NCI-H1105 treated with DMSO at 0.1 percent for 48 hours (cell line): ENCODE results near the gene NKAIN2.
"Not testable (repeated sequence)": the region's sequence is repeated elsewhere in the genome, so short reads cannot be mapped to it uniquely, and the experiment has no call there.

Experiments
- DNase-seq: peaks from one replicate; lab custom pipeline; 2025; lab: John Stamatoyannopoulos, UW

Gene NKAIN2

DNA sequence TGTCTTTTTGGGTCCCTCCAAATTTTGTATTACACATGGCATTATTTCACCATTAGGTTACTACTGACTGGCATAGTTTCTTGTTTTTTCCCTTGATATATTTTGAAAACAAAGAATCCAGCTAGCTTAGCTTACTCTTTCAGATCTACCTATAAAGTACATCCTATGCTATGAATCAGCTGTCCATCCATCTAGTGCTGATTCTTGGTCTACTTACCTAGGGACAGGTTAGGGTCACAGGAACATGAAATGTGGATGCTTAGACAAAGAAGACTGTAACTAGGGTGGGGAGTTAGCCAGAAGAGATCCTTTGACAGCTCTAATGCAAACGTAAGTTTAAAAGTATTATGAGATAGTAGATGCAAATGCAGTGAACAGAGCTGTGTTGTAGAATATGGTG lies 91.7 kb downstream of the NKAIN2 start:
- DNase-seq, result no peak

DNA sequence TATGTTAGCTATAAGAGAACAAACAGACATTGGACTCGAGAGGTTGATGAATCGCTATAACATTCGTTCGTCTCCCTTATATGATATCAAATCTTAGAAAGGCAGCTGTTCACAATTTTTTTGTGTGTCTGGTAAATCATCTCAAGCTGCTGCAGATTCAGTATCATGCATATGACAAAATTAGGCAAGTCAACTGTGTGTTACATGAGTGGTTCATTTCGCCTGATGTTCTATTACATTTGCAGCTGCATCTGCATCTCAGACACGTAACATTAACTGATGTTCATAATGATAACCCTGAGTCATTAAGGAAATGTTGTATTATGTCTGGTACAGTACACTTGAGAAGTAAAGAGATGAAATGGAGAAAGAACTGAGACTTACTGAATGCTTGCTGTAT lies 92.1 kb downstream of the NKAIN2 start:
- DNase-seq, result no peak

DNA sequence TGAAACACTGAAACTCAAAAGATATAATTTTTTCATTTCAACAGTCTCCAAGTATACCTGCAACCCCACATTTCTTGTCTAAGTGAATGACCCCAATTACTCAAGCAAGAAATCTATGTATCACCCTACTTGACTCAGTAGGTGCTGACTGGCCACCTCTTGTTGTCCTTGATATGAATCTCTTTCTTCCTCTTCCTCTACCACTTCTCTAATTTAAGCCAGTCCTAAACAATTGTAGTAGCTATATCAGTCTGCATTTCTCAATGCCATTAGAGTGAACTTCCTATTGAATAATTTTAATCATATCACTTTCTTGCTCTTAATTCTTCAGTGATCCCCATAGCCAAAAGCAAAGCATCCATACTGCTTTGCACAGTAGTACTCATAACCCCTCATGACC lies 93.2 kb downstream of the NKAIN2 start:
- DNase-seq, result no peak

DNA sequence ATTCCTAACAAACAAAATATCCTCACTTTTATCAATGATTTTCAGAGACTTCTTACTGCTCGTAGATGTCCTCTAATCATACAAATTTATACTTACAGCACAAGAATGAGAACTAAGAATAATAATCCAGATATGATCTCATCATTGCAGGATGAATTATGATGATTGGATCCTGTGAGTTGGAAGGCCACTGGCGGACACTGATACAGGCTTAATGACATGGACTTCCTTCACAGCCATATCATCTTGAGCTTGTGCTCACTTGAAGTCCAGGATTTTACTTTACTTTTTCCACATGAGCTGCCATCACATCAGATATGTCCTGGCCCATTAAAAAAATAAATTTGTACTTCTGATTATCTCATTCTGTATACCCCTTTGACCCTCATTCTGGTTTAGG lies 94.3 kb downstream of the NKAIN2 start:
- no peak for DNase-seq

DNA sequence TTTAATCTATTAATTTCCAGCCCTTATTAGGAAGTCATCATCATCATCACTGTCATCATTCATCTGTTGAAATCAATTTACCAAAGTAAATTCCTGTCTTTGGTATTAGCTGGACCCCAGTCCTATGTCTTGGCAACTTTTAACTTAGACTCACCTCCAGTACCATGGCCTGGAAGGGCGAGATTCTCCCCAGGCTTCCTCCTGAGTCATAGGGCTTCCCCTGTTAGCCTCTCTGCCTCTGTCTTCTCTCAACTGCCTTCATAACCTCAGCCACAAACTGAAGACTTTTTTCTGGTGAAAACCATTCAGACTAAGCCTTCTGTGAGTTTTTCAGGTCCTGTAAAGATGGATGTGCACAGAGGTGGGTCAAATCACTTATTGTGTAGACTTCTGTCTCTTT lies 95.0 kb downstream of the NKAIN2 start:
- DNase-seq, result no peak

DNA sequence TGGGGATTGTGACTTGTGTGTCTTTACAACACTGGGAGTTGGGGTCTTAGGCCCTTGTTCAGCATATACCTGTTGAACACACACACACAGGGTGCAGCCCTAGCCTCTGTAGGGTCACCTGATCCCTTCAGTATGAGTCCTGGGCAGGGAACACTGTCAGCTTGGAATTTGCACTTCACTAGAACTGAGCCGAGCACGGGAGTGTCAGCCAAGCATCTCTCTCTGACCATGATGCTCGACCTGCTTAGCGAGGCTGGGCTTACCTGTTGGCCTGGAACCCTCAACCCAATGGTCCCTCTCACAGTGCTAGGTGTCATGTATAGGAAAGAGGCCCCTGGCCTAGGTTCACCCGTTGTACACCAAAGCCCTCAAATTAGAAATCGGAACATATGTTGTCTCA lies 96.1 kb downstream of the NKAIN2 start:
- DNase-seq, result no peak

DNA sequence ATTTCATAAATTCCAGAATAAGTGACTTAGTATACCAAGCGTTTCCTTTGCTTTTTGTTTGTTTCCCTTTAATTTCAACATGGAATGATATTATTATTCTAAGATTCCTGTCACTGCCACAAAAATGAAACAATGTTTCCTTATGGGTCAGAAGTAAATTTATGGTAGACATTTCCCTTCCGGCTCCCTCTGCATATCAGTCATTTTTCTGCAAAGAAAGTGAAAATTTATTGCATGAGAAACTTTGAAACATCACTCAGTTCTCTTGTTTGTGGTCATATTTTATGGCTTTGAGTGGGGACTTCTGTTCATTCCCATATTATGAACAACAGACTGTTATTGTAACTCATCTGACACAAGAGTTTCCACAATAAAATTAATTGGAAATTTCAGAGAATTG lies 97.8 kb downstream of the NKAIN2 start:
- DNase-seq, result no peak

DNA sequence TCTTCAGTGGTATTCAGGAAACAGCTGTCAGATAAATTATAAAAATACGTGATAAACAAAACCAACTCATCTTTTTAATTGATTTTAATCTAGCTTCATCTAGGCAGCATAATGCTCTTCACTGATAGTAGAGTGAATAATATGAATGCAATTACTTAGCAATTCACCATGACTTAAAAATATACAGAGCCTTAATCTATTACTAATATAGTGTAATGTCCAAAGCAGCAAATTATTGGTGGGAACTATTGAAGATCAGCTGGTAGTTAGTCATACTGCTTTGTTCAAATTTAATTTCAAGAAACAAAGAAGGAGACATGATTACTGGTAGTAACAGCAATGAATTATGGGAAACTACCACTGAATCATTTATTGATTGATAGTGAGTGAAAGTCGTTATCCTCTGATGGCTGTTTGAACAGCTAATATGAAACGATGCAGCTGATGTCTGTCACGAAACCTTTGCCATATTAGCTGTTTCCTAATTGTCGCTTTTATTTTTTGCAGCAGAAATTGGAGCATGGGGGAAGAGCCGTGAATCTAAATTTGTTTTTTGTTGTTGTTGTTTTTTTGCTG lies 99.2 kb downstream of the NKAIN2 start:
- DNase-seq, result no peak

DNA sequence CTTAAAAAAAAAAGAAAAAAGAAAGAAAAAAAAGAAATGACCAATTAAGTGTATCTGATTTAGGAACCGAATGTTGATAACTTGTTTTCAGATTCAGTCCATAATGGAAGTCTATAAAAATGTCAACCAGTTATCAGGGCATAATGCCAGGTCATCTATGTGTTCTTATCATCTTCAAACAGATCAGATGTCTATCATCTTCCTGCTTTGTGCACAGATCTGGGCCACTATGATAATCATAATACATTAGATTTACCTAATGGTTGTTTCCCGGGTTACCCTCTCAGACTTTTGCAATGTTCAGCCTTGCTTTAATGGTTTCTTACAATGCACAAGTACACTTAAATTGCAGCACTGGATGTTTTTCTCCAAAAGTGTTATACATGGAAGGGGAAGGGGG lies 100.6 kb downstream of the NKAIN2 start:
- no peak for DNase-seq

DNA sequence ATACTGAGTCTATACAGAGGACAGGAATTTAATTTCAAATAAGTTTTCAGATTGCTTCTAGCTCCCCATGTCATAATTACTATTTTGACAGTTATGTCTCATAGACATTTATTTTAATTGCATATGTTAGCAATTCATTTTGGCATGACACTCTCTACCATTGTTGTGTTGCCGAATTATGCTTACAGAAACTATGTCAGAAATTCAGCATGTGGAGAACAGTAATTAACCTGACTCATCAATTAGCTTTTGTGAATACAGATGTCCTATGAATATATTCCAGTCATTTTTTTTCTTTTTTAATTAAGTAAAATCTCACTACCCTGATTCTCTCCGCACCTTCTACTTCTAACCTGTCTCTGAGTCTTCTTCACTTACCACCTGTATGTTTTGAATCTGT lies 105.1 kb downstream of the NKAIN2 start:
- no peak for DNase-seq

DNA sequence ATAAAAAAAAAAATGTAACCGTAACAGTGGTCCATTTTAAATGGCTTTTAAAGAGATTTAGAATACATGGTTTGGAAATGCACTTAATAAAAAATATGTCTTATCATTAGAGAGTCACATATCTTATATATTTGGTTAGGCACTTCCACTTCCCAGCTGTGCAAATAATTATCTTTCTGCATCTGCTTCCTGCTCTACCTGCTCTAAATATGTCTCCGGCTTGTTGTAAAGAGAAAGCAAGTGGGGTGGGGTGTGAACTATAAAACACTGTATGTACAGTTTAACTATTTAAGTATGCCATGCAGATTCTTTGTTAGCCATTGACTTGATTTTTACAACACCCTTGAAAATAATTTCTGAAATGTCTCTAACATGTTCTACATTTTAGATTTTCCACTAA lies 106.3 kb downstream of the NKAIN2 start:
- peak; percentile 80 for DNase-seq

DNA sequence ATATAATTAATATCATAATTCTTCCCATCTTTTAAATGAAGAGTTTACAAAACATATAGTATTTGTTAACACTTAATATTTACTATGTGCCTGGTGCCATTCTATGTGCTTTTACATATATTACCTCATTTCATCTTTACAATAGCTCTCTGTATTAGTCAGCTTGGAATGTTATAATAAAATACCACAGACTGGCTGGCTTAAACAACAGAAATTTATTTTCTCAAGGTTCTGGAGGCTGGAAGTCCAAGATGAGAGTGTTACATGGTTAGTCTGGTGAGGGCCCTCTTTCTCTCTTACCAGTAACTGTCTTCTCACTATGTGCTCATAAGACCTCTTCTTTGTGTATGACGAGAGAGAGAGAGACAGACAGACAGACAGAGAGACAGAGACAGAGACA lies 110.2 kb downstream of the NKAIN2 start:
- DNase-seq, result no peak

DNA sequence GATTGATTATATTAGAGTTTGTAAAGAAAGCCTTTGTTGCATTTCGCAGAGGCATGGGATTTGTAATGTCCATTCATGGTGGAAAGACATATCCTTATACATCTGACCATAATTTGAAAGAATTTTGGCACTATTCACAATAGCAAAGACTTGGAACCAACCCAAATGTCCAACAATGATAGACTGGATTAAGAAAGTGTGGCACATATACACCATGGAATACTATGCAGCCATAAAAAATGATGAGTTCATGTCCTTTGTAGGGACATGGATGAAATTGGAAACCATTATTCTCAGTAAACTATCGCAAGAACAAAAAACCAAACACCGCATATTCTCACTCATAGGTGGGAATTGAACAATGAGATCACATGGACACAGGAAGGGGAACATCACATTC lies 119.7 kb downstream of the NKAIN2 start:
- DNase-seq, result not testable (repeated sequence)

DNA sequence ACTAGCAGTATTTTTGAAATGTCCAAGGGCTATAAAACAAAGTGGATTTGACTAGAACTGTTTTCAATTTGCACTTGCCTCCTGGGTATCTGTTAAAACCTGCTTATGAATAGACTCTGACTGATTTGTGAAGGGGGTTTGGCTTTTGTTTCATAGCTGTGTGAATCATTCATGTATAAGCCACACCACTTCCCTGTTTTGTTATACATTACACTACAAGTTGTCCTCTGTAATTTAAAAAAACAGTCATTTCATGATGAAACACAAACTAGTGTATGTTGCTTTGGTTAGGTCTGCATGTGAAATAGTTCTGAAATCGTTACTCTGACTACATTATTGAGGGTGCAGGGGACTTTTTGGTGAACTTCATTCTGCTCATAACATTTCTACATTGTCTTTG lies 121.7 kb downstream of the NKAIN2 start:
- DNase-seq, result peak; percentile 31

DNA sequence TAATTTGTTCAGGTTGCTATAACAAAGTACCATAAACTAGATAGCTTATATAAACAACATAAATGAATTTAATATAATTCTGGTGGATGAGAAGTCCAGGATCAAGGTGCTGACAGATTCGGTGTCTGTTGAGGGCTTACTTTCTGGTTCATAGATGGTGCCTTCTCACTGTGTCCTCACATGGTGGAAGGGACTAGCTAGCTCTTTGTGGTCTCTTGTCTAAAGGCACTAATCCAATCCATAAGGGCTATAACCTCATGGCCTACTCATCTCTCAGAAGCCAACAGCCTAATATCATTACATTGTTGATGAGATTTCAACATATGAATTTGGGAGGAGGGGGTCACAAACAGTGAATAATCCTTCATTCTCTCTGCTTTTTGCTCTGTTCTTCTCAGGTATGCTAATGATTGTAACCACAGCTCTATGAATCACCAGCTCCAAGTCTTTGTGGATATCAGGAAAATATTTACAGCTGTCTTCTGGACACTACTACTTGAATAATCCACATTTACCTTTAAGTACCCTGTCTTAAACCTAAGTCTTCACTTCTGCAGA lies 122.3 kb downstream of the NKAIN2 start:
- no peak for DNase-seq

DNA sequence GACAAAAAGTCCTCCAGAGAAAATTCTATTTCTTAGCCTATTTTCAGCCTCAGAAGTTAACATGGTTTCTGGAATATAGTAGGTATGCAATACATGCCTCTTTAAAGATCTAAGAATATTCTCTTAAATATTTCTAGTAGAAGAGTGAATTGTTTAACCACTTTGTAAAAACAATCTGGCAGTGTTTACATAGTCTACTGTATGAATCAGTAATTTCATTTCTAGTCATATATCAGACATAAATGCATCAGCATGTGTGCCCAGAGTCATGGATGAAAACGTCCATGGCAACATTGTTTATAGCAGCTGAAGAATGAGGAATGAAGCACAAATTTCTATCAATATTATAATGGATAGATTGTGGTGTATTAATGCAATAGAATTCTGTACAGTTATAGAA lies 124.9 kb downstream of the NKAIN2 start:
- no peak for DNase-seq

DNA sequence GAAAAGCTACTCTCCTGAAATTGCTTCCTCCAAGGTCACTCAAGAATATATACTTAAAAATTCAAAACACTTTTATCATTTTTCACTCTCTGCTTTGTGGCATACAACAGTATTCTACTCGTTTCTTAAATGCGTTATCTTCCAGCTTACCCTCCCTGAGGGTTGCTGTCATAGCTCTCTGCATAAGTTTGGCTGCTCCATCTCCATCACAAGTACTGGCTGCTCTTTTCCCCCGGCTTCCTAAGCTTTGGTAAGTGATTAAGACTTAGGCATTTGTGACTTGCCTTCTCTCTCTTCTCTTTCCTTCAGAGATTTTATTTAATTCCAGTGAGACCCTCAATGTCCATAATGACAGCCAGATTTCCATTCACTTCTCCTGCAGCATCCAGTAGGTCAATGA lies 128.3 kb downstream of the NKAIN2 start:
- DNase-seq, result no peak

DNA sequence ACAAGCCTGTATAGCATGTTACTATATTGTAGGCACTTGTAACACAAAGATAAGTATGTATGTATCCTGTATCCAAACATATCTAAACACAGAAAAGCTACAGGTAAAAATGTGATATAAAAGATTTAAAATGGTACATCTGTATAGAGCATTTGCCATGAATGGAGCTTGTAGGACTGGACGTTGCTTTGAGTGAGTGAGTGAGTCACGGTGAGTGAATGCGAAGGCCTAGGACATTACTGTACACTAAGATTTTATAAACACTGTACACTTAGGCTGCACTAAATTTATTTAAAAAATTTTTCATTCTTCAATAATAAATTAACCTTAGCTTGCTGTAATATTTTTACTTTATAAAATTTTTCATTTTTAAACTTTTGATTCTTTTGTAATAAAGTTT lies 136.9 kb downstream of the NKAIN2 start:
- DNase-seq, result no peak

DNA sequence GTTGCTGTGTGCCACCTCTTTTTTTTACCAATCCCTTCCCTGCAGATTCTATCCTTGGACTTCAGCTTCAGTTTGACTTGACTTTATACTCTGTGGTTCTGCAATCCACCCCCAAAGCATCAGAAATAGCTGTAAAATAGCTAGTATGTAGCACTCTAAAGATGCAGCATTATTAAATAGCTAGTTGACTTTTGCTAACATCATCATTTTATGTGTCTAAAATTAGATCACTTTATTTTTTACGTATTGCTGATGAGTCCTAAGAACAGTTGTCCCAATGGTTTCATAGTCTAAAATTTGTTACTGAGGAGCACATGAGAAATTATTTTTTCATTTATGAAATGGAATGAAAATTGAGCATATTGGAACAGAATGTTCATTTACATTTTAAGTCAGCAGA lies 138.2 kb downstream of the NKAIN2 start:
- no peak for DNase-seq

DNA sequence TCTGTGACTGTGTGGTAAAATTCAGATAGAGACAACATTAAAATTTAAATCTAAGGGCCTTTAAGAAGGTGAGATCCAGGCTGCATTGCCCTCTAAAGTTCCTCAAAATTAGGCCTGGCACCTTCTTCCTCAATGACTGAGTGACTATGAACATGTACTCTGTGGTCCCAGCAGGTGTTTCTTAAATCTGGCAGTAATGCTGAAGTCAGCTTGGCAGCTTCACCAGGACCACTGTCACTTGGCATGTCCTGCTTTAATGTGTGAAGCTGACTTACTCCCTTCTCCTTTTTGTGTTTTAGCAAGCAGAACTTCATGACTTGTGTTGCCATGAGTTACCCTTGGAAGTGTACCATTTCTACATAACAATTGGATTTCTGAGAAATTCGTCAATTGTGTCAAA lies 141.7 kb downstream of the NKAIN2 start:
- DNase-seq, result peak; percentile 90

DNA sequence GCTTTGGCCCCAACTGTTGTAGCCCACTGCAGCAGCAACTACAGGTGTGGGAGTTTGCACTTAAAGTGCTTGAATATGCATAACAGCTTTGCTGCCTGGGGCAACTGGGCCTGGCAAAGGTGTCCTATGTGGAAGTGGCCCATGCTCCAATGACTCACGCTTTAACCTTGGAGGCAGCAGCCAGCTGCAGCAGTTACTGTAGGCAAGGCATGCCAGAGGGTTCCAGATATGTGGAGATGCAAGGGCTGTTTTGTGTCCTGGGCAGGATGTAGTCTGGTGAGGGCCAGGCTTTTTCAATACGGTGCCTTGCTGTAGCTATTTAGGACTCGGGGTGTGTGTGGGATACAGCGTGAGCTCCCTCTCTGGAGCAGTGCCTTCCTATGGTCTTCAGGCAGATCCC lies 150.3 kb downstream of the NKAIN2 start:
- no peak for DNase-seq

DNA sequence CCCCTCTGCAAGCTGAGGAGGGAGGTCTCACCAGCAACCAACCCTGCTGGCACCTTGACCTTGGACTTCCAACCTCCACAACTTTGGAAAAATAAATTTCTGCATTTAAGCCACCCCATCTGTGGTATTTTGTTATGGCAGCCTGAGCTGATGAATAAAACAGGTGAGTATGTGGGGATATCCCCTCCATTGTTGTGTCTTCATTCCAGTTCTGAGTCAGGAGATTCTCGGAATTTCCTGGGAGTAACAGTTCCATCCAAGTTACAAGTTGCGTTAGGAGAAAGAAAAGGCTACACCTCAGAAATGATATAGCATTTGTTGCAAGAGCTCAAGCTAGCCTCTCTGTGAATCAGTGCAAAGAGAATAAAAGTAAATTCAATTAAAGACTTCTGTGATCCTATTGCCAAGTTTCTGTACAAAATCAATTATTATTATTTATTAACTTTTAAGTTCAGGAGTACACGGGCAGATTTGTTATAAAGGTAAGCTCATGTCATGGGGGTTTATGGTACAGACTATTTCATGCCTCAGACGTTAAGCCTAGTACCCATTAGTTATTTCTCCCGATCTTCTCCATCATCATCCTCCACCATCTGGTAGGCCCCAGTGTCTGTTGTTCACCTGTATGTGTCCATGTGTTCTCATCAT lies 153.0 kb downstream of the NKAIN2 start:
- no peak for DNase-seq

DNA sequence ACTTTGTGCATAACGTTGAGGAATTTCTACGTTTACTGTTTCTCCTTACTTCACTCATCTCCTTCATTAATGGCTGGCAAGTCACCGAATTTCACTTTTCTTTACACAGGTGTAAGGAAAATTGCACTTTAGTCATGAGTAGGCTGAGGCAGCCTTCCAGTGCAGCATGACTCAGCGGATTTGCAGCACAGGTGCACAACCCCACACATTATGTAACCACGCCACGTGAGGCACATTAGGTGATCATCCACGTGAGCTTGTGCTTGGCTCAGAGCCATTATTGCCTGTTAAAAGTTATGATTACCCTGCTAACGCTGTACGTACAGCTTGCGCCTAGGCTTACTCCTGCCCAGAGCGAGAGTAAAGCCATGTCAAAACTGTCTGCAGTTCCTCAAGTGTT lies 158.8 kb downstream of the NKAIN2 start:
- peak; percentile 98 for DNase-seq

DNA sequence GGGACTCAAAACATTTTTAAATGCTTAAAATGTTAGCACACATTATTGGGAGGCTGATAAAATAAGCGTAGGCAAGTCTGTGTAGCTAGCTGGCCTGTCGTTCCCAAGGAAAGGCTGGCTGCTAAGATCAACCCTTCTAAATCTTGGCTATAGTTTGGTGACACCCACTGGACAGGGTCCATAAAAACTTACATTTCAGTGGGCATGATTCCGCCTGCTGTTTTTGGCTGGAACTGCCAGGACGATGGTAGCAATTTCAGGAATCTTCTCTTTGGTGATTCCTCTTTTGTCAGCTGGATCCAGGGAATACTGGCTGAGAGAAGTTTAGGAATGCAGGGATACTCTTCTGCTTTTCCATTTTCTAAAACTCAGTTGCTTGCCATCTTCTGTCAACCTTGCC lies 162.2 kb downstream of the NKAIN2 start:
- peak; percentile 87 for DNase-seq
